Neural cell (in vitro differentiated cells): ENCODE measurements around the gene LPIN3. TPM values are rescaled to one million over a fixed set of nuclear protein-coding genes. Genes with fewer than 3 reads are reported as not detected.
A peak's percentile ranks its signal among the peaks of the same experiment; 100 is the strongest.

Source experiments
- H2AFZ ChIP-seq: fragments of 200-600, 300-800 bp; sonication (generic), shearing (Covaris generic); 2 replicates; pipeline ENCODE4 v1.6.0; 2014; ENCODE audit warnings: low read depth, mild to moderate bottlenecking, antibody characterized with exemption, low read length, moderate library complexity
- H3F3A ChIP-seq: fragments of 200-600 bp; shearing (Covaris generic); 2 replicates; pipeline ENCODE4 v1.6.1; 2016; ENCODE audit warnings: mild to moderate bottlenecking, moderate library complexity, mixed read lengths, antibody characterized with exemption, low read length; ENCODE audit not compliant: insufficient read depth, poor library complexity, severe bottlenecking
- H3K27ac ChIP-seq: fragments of 200-600, 300-800 bp; sonication (generic), shearing (Covaris generic); 2 replicates; pipeline ENCODE4 v1.5.1; 2014; ENCODE audit warnings: mild to moderate bottlenecking, low read length, moderate library complexity
- H3K27me3 ChIP-seq: fragments of 300-800, 200-600 bp; sonication (generic), shearing (Covaris generic); 2 replicates; pipeline ENCODE4 v1.6.0; 2014; ENCODE audit warnings: mild to moderate bottlenecking, low read depth, low read length, moderate library complexity; ENCODE audit not compliant: insufficient read depth
- H3K36me3 ChIP-seq: fragments of 300-800, 200-600 bp; sonication (generic), shearing (Covaris generic); 2 replicates; pipeline ENCODE4 v1.5.1; 2014; ENCODE audit warnings: mild to moderate bottlenecking, antibody characterized with exemption, low read length, moderate library complexity; ENCODE audit not compliant: insufficient read depth
- H3K4me2 ChIP-seq: fragments of 300-800, 200-600 bp; sonication (generic), shearing (Covaris generic); 2 replicates; pipeline ENCODE4 v1.6.0; 2014; ENCODE audit warnings: mild to moderate bottlenecking, low read length
- H3K4me3 ChIP-seq: fragments of 300-800, 200-600 bp; sonication (generic), shearing (Covaris generic); 2 replicates; pipeline ENCODE4 v1.5.1; 2014; ENCODE audit warnings: mild to moderate bottlenecking, low read length, moderate library complexity
- H3K79me2 ChIP-seq: fragments of 200-600 bp; shearing (Covaris generic); replicated peaks from 2 replicates; pipeline ENCODE4 v1.6.0; 2014; ENCODE audit warnings: mild to moderate bottlenecking, low read length, moderate library complexity; ENCODE audit not compliant: insufficient read depth
- H3K9ac ChIP-seq: fragments of 300-800, 200-600 bp; sonication (generic), shearing (Covaris generic); 2 replicates; pipeline ENCODE4 v1.6.1; 2016; ENCODE audit warnings: mild to moderate bottlenecking, low read length, mixed read lengths
- H3K9me2 ChIP-seq: fragments of 200-600 bp; shearing (Covaris generic); 2 replicates; pipeline ENCODE4 v1.6.1; 2016; ENCODE audit warnings: mild to moderate bottlenecking, low read length, mixed read lengths; ENCODE audit not compliant: insufficient read depth
- H3K9me3 ChIP-seq: fragments of 200-600, 300-800 bp; sonication (generic), shearing (Covaris generic); 2 replicates; pipeline ENCODE4 v1.6.1; 2016; ENCODE audit warnings: mild to moderate bottlenecking, mixed run types, low read length, moderate library complexity, mixed read lengths
- H4K20me1 ChIP-seq: fragments of 200-600 bp; shearing (Covaris generic); 2 replicates; pipeline ENCODE4 v1.6.1; 2016; ENCODE audit warnings: mild to moderate bottlenecking, mixed run types; ENCODE audit not compliant: insufficient read depth
- CTCF ChIP-seq: fragments of 450-650 bp; IDR thresholded peaks from 2 replicates; pipeline ENCODE4 v1.5.1; 2014; ENCODE audit warnings: antibody characterized with exemption, mild to moderate bottlenecking, moderate library complexity; ENCODE audit not compliant: poor library complexity, severe bottlenecking
- EP300 ChIP-seq: fragments of 450-650 bp; conservative IDR thresholded peaks from 2 replicates; pipeline ENCODE4 v1.6.1; 2014; ENCODE audit warnings: antibody characterized with exemption, mild to moderate bottlenecking, moderate library complexity; ENCODE audit not compliant: poor library complexity, severe bottlenecking
- EZH2 ChIP-seq: fragments of 200-600, 300-800 bp; shearing (Covaris generic), sonication (generic); IDR thresholded peaks from 2 replicates; pipeline ENCODE4 v1.6.1; 2014; ENCODE audit warnings: antibody characterized with exemption, low read length, borderline replicate concordance, mild to moderate bottlenecking; ENCODE audit not compliant: insufficient read depth, poor library complexity, severe bottlenecking
- MXI1 ChIP-seq: fragments of 450-650 bp; conservative IDR thresholded peaks from 2 replicates; pipeline ENCODE4 v1.6.1; 2014; ENCODE audit warnings: antibody characterized with exemption, mild to moderate bottlenecking; ENCODE audit not compliant: poor library complexity, severe bottlenecking
- POLR2AphosphoS5 ChIP-seq: IDR thresholded peaks from 2 replicates; pipeline ENCODE4 v1.6.1; 2012
- RAD21 ChIP-seq: fragments of 450-650 bp; conservative IDR thresholded peaks from 2 replicates; pipeline ENCODE4 v1.6.1; 2014; ENCODE audit warnings: antibody characterized with exemption, mild to moderate bottlenecking, moderate library complexity
- REST ChIP-seq: IDR thresholded peaks from 2 replicates; pipeline ENCODE4 v1.6.1; 2012; ENCODE audit warnings: borderline replicate concordance
- SMC3 ChIP-seq: fragments of 450-650 bp; conservative IDR thresholded peaks from 2 replicates; pipeline ENCODE4 v1.6.1; 2014; ENCODE audit warnings: antibody characterized with exemption, mild to moderate bottlenecking, moderate library complexity; ENCODE audit not compliant: poor library complexity
- TAF1 ChIP-seq: IDR thresholded peaks from 2 replicates; pipeline ENCODE4 v1.6.1; 2012; ENCODE audit warnings: low read depth
- polyA plus RNA-seq: library from polyadenylated mRNA; depleted of rRNA; stranded (reverse); fragments of >200 nt; gene quantifications from 2 replicates; pipeline ENCODE4 v1.2.3, GENCODE V29; 2014

The LPIN3 gene
- polyA plus RNA-seq, 1 donor from 2014 or later, result not detected

- no peaks in the 10 kb centered on the region for H3K9me2 ChIP-seq
- no peaks in the 10 kb centered on the region for H3K9me3 ChIP-seq
- no peaks in the 10 kb centered on the region for H3K36me3 ChIP-seq
- TF ChIP-seq EP300, result peak; percentile 48
- no peak for TF ChIP-seq MXI1
- no peak for TF ChIP-seq RAD21
- TF ChIP-seq POLR2AphosphoS5, result no peak
- no peak for TF ChIP-seq EZH2
- no peak for TF ChIP-seq TAF1
- peak overlapping the region; percentile 40 for H3K4me2 ChIP-seq
- H2AFZ ChIP-seq, result no peak overlapping the region
- H3K27me3 ChIP-seq, result no peaks in the 10 kb centered on the region
- H3K9ac ChIP-seq, result peak overlapping the region; percentile 17
- no peaks in the 10 kb centered on the region for H4K20me1 ChIP-seq
- H3K27ac ChIP-seq, result peak overlapping the region; percentile 50
- H3F3A ChIP-seq, result no peaks in the 10 kb centered on the region
- H3K4me3 ChIP-seq, result peak overlapping the region; percentile 10
- H3K79me2 ChIP-seq, result no peaks in the 10 kb centered on the region
Observed at GRCh38 chr20:41299899-41300298, 40.7 kb upstream of the LPIN3 start.

GRCh38 chr20:41300383-41300782 is 40.2 kb upstream of the LPIN3 start:
- Histone ChIP-seq H3K27me3 (no peaks in the 10 kb centered on the region), H3K9ac (no peak overlapping the region), H3K27ac (peak overlapping the region; percentile 50), H2AFZ (no peak overlapping the region), H4K20me1 (no peaks in the 10 kb centered on the region), H3K9me2 (no peaks in the 10 kb centered on the region), H3F3A (no peaks in the 10 kb centered on the region), H3K4me3 (peak overlapping the region; percentile 10), H3K79me2 (no peaks in the 10 kb centered on the region), H3K36me3 (no peaks in the 10 kb centered on the region), H3K9me3 (no peaks in the 10 kb centered on the region), H3K4me2 (peak overlapping the region; percentile 40)
- TF ChIP-seq CTCF (no peak), TAF1 (no peak), SMC3 (no peak)

- no peak overlapping the region for H2AFZ ChIP-seq
- peak overlapping the region; percentile 50 for H3K27ac ChIP-seq
- H3K9me3 ChIP-seq, result no peaks in the 10 kb centered on the region
- no peaks in the 10 kb centered on the region for H3F3A ChIP-seq
- TF ChIP-seq REST (no peak), RAD21 (no peak), CTCF (no peak), SMC3 (no peak), POLR2AphosphoS5 (no peak), EZH2 (no peak), TAF1 (no peak), MXI1 (no peak)
- H3K4me2 ChIP-seq, result no peak overlapping the region
- no peak overlapping the region for H3K4me3 ChIP-seq
- H3K36me3 ChIP-seq, result no peaks in the 10 kb centered on the region
- H3K79me2 ChIP-seq, result no peaks in the 10 kb centered on the region
- H3K27me3 ChIP-seq, result no peaks in the 10 kb centered on the region
- H3K9ac ChIP-seq, result no peak overlapping the region
- no peaks in the 10 kb centered on the region for H3K9me2 ChIP-seq
- H4K20me1 ChIP-seq, result no peaks in the 10 kb centered on the region
Observed at GRCh38 chr20:41300886-41301285, 39.7 kb upstream of the LPIN3 start.
